Thymus (tissue), 11 donors: ENCODE measurements around the gene SH3BP5. TPM values are rescaled to one million over a fixed set of nuclear protein-coding genes. Genes with fewer than 3 reads are reported as not detected.

Experiments
- DNase-seq, 9 donors: peaks; one replicate each; pipeline ENCODE4 v3.0.0-alpha.2; 2013; ENCODE audit warnings: low spot score in 9 of 9, low read depth in 6 of 9, missing footprints in 1 of 9
- H3K27ac ChIP-seq, 2 donors: one replicate each; pipeline ENCODE4 v1.5.1; 2013; ENCODE audit warnings: control low read depth in 1 of 2, low read depth in 1 of 2, low read length in 1 of 2, mild to moderate bottlenecking in 1 of 2, moderate library complexity in 1 of 2
- H3K27me3 ChIP-seq, 2 donors: one replicate each; pipeline ENCODE4 v1.5.1; 2013; ENCODE audit warnings: low read length in 1 of 2; ENCODE audit not compliant: control insufficient read depth in 2 of 2, insufficient read depth in 1 of 2
- H3K36me3 ChIP-seq, 2 donors: one replicate each; pipeline ENCODE4 v1.5.1; 2013; ENCODE audit warnings: low read length in 1 of 2, mild to moderate bottlenecking in 1 of 2, moderate library complexity in 1 of 2; ENCODE audit not compliant: control insufficient read depth in 2 of 2, insufficient read depth in 2 of 2
- H3K4me1 ChIP-seq, 2 donors: one replicate each; pipeline ENCODE4 v1.5.1; 2013; ENCODE audit warnings: low read length in 2 of 2; ENCODE audit not compliant: control insufficient read depth in 2 of 2, insufficient read depth in 2 of 2
- H3K4me3 ChIP-seq, 2 donors: one replicate each; pipeline ENCODE4 v1.5.1; 2013; ENCODE audit warnings: low read length in 2 of 2, control low read depth in 1 of 2, mild to moderate bottlenecking in 1 of 2
- H3K9me3 ChIP-seq, 2 donors: one replicate each; pipeline ENCODE4 v1.5.1; 2013; ENCODE audit warnings: low read length in 1 of 2, mild to moderate bottlenecking in 1 of 2; ENCODE audit not compliant: control insufficient read depth in 2 of 2, insufficient read depth in 1 of 2
- WGBS: extraction: QIAGEN DNeasy Blood & Tissue Kit; methylation state at CpG from one replicate; pipeline ENCODE4 v1.1.7; 2013; 5-methylcytosine and 5-hydroxymethylcytosine counted together
- polyA plus RNA-seq: library from polyadenylated mRNA; stranded (reverse); fragments of 200-250 nt; gene quantifications from one replicate; pipeline ENCODE4 v1.2.3, GENCODE V29; 2013
- total RNA-seq: library from RNA; stranded (reverse); fragments of 120-200 nt; gene quantifications from one replicate; pipeline ENCODE4 v1.2.4, GENCODE V29; 2013
- donor health status: healthy.

The SH3BP5 gene
- total and polyA plus RNA-seq, 2 donors, result 29.1 to 64.3 TPM

GRCh38 chr3:15205934-15206661 lies 126.3 kb downstream of the SH3BP5 start, which contains the start of gene CAPN7:
CAPN7 (plus strand) TSS chr3:15206246; CDS start chr3:15206496, 250 bp downstream.
- Histone ChIP-seq H3K4me1 (peaks cover 4 to 9% of the 10 kb centered on the region in 2 donors), H3K4me3 (peak within 1 kb of the TSS; percentile 74 to 79)
- under 1% methylated on average over 92 of the region's 92 CpGs for WGBS

GRCh38 chr3:15205482-15205933 lies 126.9 kb downstream of the SH3BP5 start:
- Histone ChIP-seq H3K9me3 (no peaks in the 10 kb centered on the region), H3K4me3 (peak overlapping the region; percentile 71 to 74), H3K36me3 (peaks cover 0 to 3% of the 10 kb centered on the region in 2 donors), H3K27me3 (no peaks in the 10 kb centered on the region), H3K27ac (peak overlapping the region; percentile 78 to 79), H3K4me1 (peaks cover 4 to 9% of the 10 kb centered on the region in 2 donors)
- under 1% methylated on average over 3 of the region's 3 CpGs for WGBS
- no peak for DNase-seq

More at GRCh38 chr3:15205934-15206661, 126.3 kb downstream of the SH3BP5 start, which contains the start of gene CAPN7:
- peaks cover 0 to 7% of the 10 kb centered on the region in 2 donors for H3K36me3 ChIP-seq
- no peaks in the 10 kb centered on the region for H3K27me3 ChIP-seq
- peak within 1 kb of the TSS; percentile 84 to 90 for H3K27ac ChIP-seq
- DNase-seq, result peak in 8 of 9 donors; percentile 65 to 94 (median 87)
- no peaks in the 10 kb centered on the region for H3K9me3 ChIP-seq

Other genes starting within 250 kb of the SH3BP5 start
- gene RBSN, start 233.4 kb downstream of the SH3BP5 start, total RNA-seq, result 8.0 TPM
- 8.7 TPM for gene RBSN, start 233.4 kb downstream of the SH3BP5 start, polyA plus RNA-seq
- 25.5 TPM for gene CAPN7, start 126.3 kb downstream of the SH3BP5 start, total RNA-seq
- 31.4 TPM for gene CAPN7, start 126.3 kb downstream of the SH3BP5 start, polyA plus RNA-seq
- 27.0 TPM for gene METTL6, start 95.0 kb upstream of the SH3BP5 start, total RNA-seq
- gene METTL6, start 95.0 kb upstream of the SH3BP5 start, polyA plus RNA-seq, result 16.7 TPM
- 13.4 TPM for gene EAF1, start 95.0 kb upstream of the SH3BP5 start, total RNA-seq
- 7.1 TPM for gene EAF1, start 95.0 kb upstream of the SH3BP5 start, polyA plus RNA-seq
- gene COLQ, start 189.1 kb upstream of the SH3BP5 start, total RNA-seq, result 4.2 TPM
- 6.2 TPM for gene COLQ, start 189.1 kb upstream of the SH3BP5 start, polyA plus RNA-seq